ENCODE results near the gene IFNLR1. TPM values are rescaled to one million over a fixed set of nuclear protein-coding genes. Genes with fewer than 3 reads are reported as not detected.

Gene IFNLR1
- total and polyA plus RNA-seq, 9 of the 15 experiments (the other 6 are each of a cell fraction or from before 2014, with no cell fraction given): not detected

- TF ChIP-seq, protein P1, sequence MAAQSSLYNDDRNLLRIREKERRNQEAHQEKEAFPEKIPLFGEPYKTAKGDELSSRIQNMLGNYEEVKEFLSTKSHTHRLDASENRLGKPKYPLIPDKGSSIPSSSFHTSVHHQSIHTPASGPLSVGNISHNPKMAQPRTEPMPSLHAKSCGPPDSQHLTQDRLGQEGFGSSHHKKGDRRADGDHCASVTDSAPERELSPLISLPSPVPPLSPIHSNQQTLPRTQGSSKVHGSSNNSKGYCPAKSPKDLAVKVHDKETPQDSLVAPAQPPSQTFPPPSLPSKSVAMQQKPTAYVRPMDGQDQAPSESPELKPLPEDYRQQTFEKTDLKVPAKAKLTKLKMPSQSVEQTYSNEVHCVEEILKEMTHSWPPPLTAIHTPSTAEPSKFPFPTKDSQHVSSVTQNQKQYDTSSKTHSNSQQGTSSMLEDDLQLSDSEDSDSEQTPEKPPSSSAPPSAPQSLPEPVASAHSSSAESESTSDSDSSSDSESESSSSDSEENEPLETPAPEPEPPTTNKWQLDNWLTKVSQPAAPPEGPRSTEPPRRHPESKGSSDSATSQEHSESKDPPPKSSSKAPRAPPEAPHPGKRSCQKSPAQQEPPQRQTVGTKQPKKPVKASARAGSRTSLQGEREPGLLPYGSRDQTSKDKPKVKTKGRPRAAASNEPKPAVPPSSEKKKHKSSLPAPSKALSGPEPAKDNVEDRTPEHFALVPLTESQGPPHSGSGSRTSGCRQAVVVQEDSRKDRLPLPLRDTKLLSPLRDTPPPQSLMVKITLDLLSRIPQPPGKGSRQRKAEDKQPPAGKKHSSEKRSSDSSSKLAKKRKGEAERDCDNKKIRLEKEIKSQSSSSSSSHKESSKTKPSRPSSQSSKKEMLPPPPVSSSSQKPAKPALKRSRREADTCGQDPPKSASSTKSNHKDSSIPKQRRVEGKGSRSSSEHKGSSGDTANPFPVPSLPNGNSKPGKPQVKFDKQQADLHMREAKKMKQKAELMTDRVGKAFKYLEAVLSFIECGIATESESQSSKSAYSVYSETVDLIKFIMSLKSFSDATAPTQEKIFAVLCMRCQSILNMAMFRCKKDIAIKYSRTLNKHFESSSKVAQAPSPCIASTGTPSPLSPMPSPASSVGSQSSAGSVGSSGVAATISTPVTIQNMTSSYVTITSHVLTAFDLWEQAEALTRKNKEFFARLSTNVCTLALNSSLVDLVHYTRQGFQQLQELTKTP (IDR thresholded peaks at IDR 0.05; ENCODE audit: low read depth in 1 of 2, partially characterized antibody in 2 of 2): peak in 1 of 2 experiments; percentile 16
- TF ChIP-seq ATF7 (IDR thresholded peaks at IDR 0.05) (peak; percentile 36; the same call in 1 of the 2 replicates), ARID2 (IDR thresholded peaks at IDR 0.05) (peak; percentile 44; the same call in 1 of the 2 replicates), TEAD1 (CRISPR knock-in tag; IDR thresholded peaks at IDR 0.05) (peak in 1 of 2 experiments; percentile 18; a peak in 1 of 4 replicates), SMC3 (conservative IDR thresholded peaks at IDR 0.05; ENCODE audit: insufficient read depth, low read depth, low read length) (peak; percentile 97), LEF1 (IDR thresholded peaks at IDR 0.05) (peak; percentile 80)
Observed at GRCh38 chr1:24199291-24199900, 12.3 kb upstream of the IFNLR1 start (continued).

Data from K562 (cell line).